Glutamatergic neuron (in vitro differentiated cells): ENCODE measurements around the gene CMKLR1. TPM values are rescaled to one million over a fixed set of nuclear protein-coding genes. Genes with fewer than 3 reads are reported as not detected.

Experiments used
- DNase-seq: peaks from one replicate; pipeline ENCODE4 v3.0.0; 2022
- H3K27ac Mint-ChIP-seq: one replicate; pipeline ENCODE4 v1.8.0; 2020; ENCODE audit warnings: mild to moderate bottlenecking, mixed read lengths, inconsistent platforms; ENCODE audit not compliant: unreplicated experiment
- H3K27me3 Mint-ChIP-seq: one replicate; pipeline ENCODE4 v1.8.0; 2020; ENCODE audit warnings: mild to moderate bottlenecking, moderate library complexity, mixed read lengths, inconsistent platforms; ENCODE audit not compliant: unreplicated experiment
- H3K36me3 Mint-ChIP-seq: one replicate; pipeline ENCODE4 v1.8.0; 2020; ENCODE audit warnings: mild to moderate bottlenecking, mixed read lengths, inconsistent platforms; ENCODE audit not compliant: unreplicated experiment
- H3K4me1 Mint-ChIP-seq: one replicate; pipeline ENCODE4 v1.8.0; 2020; ENCODE audit warnings: mild to moderate bottlenecking, low read depth, mixed read lengths, inconsistent platforms; ENCODE audit not compliant: unreplicated experiment
- H3K4me3 Mint-ChIP-seq: one replicate; pipeline ENCODE4 v1.8.0; 2020; ENCODE audit warnings: mild to moderate bottlenecking, mixed read lengths, inconsistent platforms; ENCODE audit not compliant: unreplicated experiment
- H3K9me3 Mint-ChIP-seq: one replicate; pipeline ENCODE4 v1.8.0; 2020; ENCODE audit warnings: mild to moderate bottlenecking, moderate library complexity, mixed read lengths, inconsistent platforms; ENCODE audit not compliant: unreplicated experiment
- CTCF ChIP-seq: fragments of 200-600 bp; sonication (generic); IDR thresholded peaks from one replicate; pipeline ENCODE4 v1.5.0; 2021; ENCODE audit not compliant: partially characterized antibody, unreplicated experiment
- total RNA-seq: library from RNA; stranded (reverse); fragmentation: NEBNext Ultra II Directional; extraction: Animal tissue kit (Norgen Biotek cat#: 25700); gene quantifications from one replicate; pipeline ENCODE4 v1.2.1, GENCODE V29; 2021; ENCODE audit not compliant: unreplicated experiment

The CMKLR1 gene
- total RNA-seq, 1 donor from 2014 or later, result not detected

- Mint-ChIP-seq H3K27me3 (peaks cover 7% of the 10 kb centered on the region), H3K9me3 (peaks cover 6% of the 10 kb centered on the region), H3K36me3 (no peaks in the 10 kb centered on the region), H3K4me1 (peaks cover 16% of the 10 kb centered on the region), H3K4me3 (no peak overlapping the region), H3K27ac (no peak overlapping the region)
- TF ChIP-seq CTCF, result no peak
- DNase-seq, result no peak
Observed at GRCh38 chr12:108312693-108313189, 26.4 kb downstream of the CMKLR1 start.

- Mint-ChIP-seq H3K4me3 (no peak overlapping the region), H3K27ac (no peak overlapping the region), H3K27me3 (peaks cover 9% of the 10 kb centered on the region), H3K9me3 (peaks cover 6% of the 10 kb centered on the region), H3K36me3 (no peaks in the 10 kb centered on the region), H3K4me1 (peaks cover 16% of the 10 kb centered on the region)
- TF ChIP-seq CTCF, result no peak
- DNase-seq, result no peak
Observed at GRCh38 chr12:108312073-108312659, 26.9 kb downstream of the CMKLR1 start.

- no peak for DNase-seq
- H3K27me3 Mint-ChIP-seq, result peaks cover 9% of the 10 kb centered on the region
- H3K9me3 Mint-ChIP-seq, result peaks cover 7% of the 10 kb centered on the region
- H3K36me3 Mint-ChIP-seq, result no peaks in the 10 kb centered on the region
- no peak overlapping the region for H3K4me3 Mint-ChIP-seq
- peaks cover 18% of the 10 kb centered on the region for H3K4me1 Mint-ChIP-seq
- no peak overlapping the region for H3K27ac Mint-ChIP-seq
- no peak for TF ChIP-seq CTCF
Observed at GRCh38 chr12:108311605-108312004, 27.5 kb downstream of the CMKLR1 start.

GRCh38 chr12:108310489-108310888, 28.6 kb downstream of the CMKLR1 start:
- Mint-ChIP-seq H3K9me3 (peaks cover 8% of the 10 kb centered on the region), H3K36me3 (no peaks in the 10 kb centered on the region), H3K27me3 (peaks cover 12% of the 10 kb centered on the region), H3K4me1 (peaks cover 19% of the 10 kb centered on the region), H3K27ac (no peak overlapping the region), H3K4me3 (no peak overlapping the region)
- no peak for DNase-seq
- TF ChIP-seq CTCF, result no peak

- Mint-ChIP-seq H3K27ac (no peak overlapping the region), H3K4me1 (peaks cover 23% of the 10 kb centered on the region), H3K9me3 (peaks cover 8% of the 10 kb centered on the region), H3K4me3 (no peak overlapping the region), H3K36me3 (no peaks in the 10 kb centered on the region), H3K27me3 (peaks cover 12% of the 10 kb centered on the region)
- DNase-seq, result no peak
- no peak for TF ChIP-seq CTCF
Observed at GRCh38 chr12:108309674-108310312, 29.3 kb downstream of the CMKLR1 start.
